Smooth muscle cell (in vitro differentiated cells): ENCODE measurements around the gene CSMD2. TPM values are rescaled to one million over a fixed set of nuclear protein-coding genes. Genes with fewer than 3 reads are reported as not detected.

Experiments
- DNase-seq: peaks from one replicate; lab custom pipeline; 2025; ENCODE audit not compliant: unreplicated experiment; lab: John Stamatoyannopoulos, UW
- H2AFZ ChIP-seq: fragments of 200-600 bp; sonication (generic); 2 replicates; pipeline ENCODE4 v1.6.0; 2016; ENCODE audit warnings: antibody characterized with exemption, low read depth, mild to moderate bottlenecking
- H3F3A ChIP-seq: fragments of 200-600 bp; sonication (generic); 2 replicates; pipeline ENCODE4 v1.6.0; 2017; ENCODE audit warnings: antibody characterized with exemption, low read depth
- H3K27ac ChIP-seq: fragments of 200-600 bp; sonication (generic); 2 replicates; pipeline ENCODE4 v1.5.1; 2016; ENCODE audit warnings: low read depth, mild to moderate bottlenecking
- H3K27me3 ChIP-seq: fragments of 200-600 bp; sonication (generic); 2 replicates; pipeline ENCODE4 v1.6.1; 2016; ENCODE audit warnings: low read depth, mild to moderate bottlenecking
- H3K36me3 ChIP-seq: fragments of 200-600 bp; sonication (generic); 2 replicates; pipeline ENCODE4 v1.5.1; 2016; ENCODE audit warnings: low read depth
- H3K4me1 ChIP-seq: fragments of 200-600 bp; sonication (generic); 2 replicates; pipeline ENCODE4 v1.5.1; 2016; ENCODE audit warnings: low read depth
- H3K4me2 ChIP-seq: fragments of 200-600 bp; sonication (generic); 2 replicates; pipeline ENCODE4 v1.6.0; 2016; ENCODE audit warnings: mild to moderate bottlenecking
- H3K4me3 ChIP-seq: fragments of 200-600 bp; sonication (generic); 2 replicates; pipeline ENCODE4 v1.5.1; 2016; ENCODE audit warnings: mild to moderate bottlenecking
- H3K79me2 ChIP-seq: fragments of 200-600 bp; sonication (generic); 2 replicates; pipeline ENCODE4 v1.6.0; 2016; ENCODE audit warnings: low read depth, mild to moderate bottlenecking
- H3K9ac ChIP-seq: fragments of 200-600 bp; sonication (generic); 2 replicates; pipeline ENCODE4 v1.6.0; 2016; ENCODE audit warnings: low read depth
- H3K9me3 ChIP-seq: fragments of 200-600 bp; sonication (generic); replicated peaks from 2 replicates; pipeline ENCODE4 v1.5.1; 2016; ENCODE audit warnings: low read depth
- H4K20me1 ChIP-seq: fragments of 200-600 bp; sonication (generic); 2 replicates; pipeline ENCODE4 v1.6.0; 2016; ENCODE audit warnings: low read depth
- WGBS: methylation state at CpG from one replicate; pipeline ENCODE4 v1.1.7; 2016; ENCODE audit warnings: low lambda C conversion rate; 5-methylcytosine and 5-hydroxymethylcytosine counted together
- polyA plus RNA-seq: library from polyadenylated mRNA; unstranded; fragments of >200 nt; fragmentation: Nextera tagmentation; extraction: Ambion mirVana; gene quantifications from 2 replicates; pipeline ENCODE4 v1.2.1, GENCODE V29; 2016
- total RNA-seq: library from RNA; depleted of rRNA; stranded (reverse); fragments of >200 nt; gene quantifications from 2 replicates; pipeline ENCODE4 v1.2.3, GENCODE V29; 2014
- TF ChIP-seq, protein P1 (sequence below): fragments of 200-600 bp; sonication (generic); IDR thresholded peaks from 2 replicates; pipeline ENCODE4 v1.5.1; 2017; ENCODE audit warnings: borderline replicate concordance, mild to moderate bottlenecking, antibody characterized with exemption; ENCODE audit not compliant: insufficient read depth, poor library complexity, severe bottlenecking

The CSMD2 gene
- total and polyA plus RNA-seq, 2 experiments from 2014 or later = 0.65 to 1.8 TPM

DNA sequence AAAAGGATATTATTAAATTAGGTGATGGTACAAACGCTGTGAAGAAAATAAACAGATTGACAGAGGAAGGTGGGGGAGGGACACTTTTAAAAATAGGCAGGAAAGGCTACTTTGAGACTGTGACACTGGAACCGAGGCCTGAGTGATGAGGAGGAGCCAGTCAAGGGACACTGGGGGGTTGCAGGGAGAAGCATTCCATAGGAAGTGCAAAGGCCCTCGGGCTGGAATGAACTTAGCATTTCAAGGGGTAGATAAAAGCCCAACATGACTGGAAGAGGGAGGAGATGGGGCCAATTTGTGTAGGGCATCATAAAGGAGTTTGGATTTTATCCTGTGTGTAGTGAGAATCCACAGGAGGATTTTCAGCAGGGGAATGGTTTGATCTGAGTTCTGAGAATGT lies 27.6 kb upstream of the CSMD2 start:
- Histone ChIP-seq H3K9me3 (no peaks in the 10 kb centered on the region), H3K27me3 (peaks cover 8% of the 10 kb centered on the region), H3F3A (no peaks in the 10 kb centered on the region), H2AFZ (no peak overlapping the region), H3K27ac (no peak overlapping the region), H3K9ac (no peak overlapping the region), H3K4me2 (no peak overlapping the region), H3K4me3 (no peak overlapping the region), H3K4me1 (no peaks in the 10 kb centered on the region), H4K20me1 (no peaks in the 10 kb centered on the region), H3K36me3 (no peaks in the 10 kb centered on the region), H3K79me2 (no peaks in the 10 kb centered on the region)
- WGBS = 19% methylated on average over 3 of the region's 3 CpGs
- TF ChIP-seq, protein P1, sequence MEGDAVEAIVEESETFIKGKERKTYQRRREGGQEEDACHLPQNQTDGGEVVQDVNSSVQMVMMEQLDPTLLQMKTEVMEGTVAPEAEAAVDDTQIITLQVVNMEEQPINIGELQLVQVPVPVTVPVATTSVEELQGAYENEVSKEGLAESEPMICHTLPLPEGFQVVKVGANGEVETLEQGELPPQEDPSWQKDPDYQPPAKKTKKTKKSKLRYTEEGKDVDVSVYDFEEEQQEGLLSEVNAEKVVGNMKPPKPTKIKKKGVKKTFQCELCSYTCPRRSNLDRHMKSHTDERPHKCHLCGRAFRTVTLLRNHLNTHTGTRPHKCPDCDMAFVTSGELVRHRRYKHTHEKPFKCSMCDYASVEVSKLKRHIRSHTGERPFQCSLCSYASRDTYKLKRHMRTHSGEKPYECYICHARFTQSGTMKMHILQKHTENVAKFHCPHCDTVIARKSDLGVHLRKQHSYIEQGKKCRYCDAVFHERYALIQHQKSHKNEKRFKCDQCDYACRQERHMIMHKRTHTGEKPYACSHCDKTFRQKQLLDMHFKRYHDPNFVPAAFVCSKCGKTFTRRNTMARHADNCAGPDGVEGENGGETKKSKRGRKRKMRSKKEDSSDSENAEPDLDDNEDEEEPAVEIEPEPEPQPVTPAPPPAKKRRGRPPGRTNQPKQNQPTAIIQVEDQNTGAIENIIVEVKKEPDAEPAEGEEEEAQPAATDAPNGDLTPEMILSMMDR = no peak
- DNase-seq = no peak

DNA sequence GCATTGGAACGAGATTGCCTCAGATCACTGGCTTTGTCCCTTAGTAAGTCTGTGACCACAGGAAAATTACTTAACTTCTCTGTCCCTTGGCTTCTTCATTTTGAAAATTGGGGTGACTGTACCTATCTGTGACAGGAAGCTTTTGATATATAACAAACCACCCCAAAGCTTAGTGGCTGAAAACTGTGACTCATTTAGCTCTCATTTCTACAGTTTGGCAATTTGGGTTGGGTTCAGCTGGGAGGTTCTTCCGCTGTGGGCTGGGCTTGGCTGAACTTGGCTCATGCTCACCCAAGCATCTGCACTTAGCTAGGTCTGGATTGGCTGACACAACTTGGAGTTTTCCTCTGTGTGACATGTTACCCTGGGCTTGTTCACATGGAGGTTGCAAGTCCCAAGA lies 25.7 kb upstream of the CSMD2 start:
- no peak overlapping the region for H3K4me3 ChIP-seq

DNA sequence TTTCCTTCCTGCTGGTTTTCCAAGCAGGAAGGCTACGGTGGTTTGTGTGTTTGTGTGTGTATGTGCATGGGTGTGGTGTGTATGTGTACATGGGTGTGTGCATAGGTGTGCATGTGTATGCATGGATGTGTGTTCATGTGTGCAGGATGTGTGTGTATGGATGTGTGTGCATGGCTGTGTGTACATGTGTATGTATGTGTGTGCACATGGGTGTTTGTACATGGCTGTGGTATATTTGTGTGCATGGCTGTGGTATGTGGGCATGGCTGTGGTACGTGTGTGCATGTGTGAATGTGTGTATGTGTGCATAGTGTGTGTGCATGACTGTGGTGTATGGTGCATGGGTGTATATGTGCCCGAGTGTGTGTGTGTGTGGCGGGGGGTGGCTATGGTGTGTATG lies 24.0 kb upstream of the CSMD2 start:
- no peaks in the 10 kb centered on the region for H3F3A ChIP-seq
- TF ChIP-seq, protein P1 = no peak
- WGBS = 69% methylated on average over 4 of the region's 4 CpGs
- no peaks in the 10 kb centered on the region for H3K79me2 ChIP-seq
- H4K20me1 ChIP-seq = no peaks in the 10 kb centered on the region
- H3K9me3 ChIP-seq = no peaks in the 10 kb centered on the region
- peaks cover 15% of the 10 kb centered on the region for H3K27me3 ChIP-seq
- no peak overlapping the region for H2AFZ ChIP-seq
- DNase-seq = no peak
- no peak overlapping the region for H3K4me2 ChIP-seq
- no peaks in the 10 kb centered on the region for H3K4me1 ChIP-seq
- H3K9ac ChIP-seq = no peak overlapping the region
- no peaks in the 10 kb centered on the region for H3K36me3 ChIP-seq
- no peak overlapping the region for H3K27ac ChIP-seq
- H3K4me3 ChIP-seq = no peak overlapping the region

More for the DNA sequence above, 25.7 kb upstream of the CSMD2 start:
- H3K4me1 ChIP-seq = no peaks in the 10 kb centered on the region
- H3K36me3 ChIP-seq = no peaks in the 10 kb centered on the region
- no peaks in the 10 kb centered on the region for H3K79me2 ChIP-seq
- H2AFZ ChIP-seq = no peak overlapping the region
- WGBS = 94% methylated on average over 2 of the region's 2 CpGs
- DNase-seq = no peak
- TF ChIP-seq, protein P1 = no peak
- H4K20me1 ChIP-seq = no peaks in the 10 kb centered on the region
- peaks cover 8% of the 10 kb centered on the region for H3K27me3 ChIP-seq
- no peak overlapping the region for H3K27ac ChIP-seq
- no peak overlapping the region for H3K4me2 ChIP-seq
- no peak overlapping the region for H3K9ac ChIP-seq
- H3K9me3 ChIP-seq = no peaks in the 10 kb centered on the region
- H3F3A ChIP-seq = no peaks in the 10 kb centered on the region

DNA sequence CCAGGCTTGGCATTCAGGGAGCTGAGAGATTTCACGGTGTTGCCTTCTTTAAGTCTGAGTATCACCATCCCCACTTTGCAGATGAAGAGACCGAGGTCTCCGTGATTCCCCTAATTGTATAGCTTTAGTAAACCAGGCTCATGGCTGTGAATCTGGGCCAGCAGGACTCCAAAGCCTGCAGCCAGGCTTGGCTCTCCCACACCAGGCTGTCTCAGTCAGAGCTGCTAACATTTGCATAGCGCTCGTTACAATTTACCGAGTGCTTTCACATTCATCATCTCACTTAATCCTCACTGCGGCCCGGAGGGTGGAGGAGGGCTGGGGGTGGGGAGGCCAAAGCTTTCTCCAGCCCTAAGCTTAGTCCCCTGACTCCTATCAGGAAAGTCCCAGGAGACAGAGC lies 23.4 kb upstream of the CSMD2 start:
- Histone ChIP-seq H3K9ac (no peak overlapping the region), H3K36me3 (no peaks in the 10 kb centered on the region), H4K20me1 (no peaks in the 10 kb centered on the region), H3K27me3 (peaks cover 18% of the 10 kb centered on the region), H3K4me3 (no peak overlapping the region), H3K4me1 (no peaks in the 10 kb centered on the region), H3K4me2 (no peak overlapping the region), H2AFZ (no peak overlapping the region), H3K79me2 (no peaks in the 10 kb centered on the region), H3K9me3 (no peaks in the 10 kb centered on the region), H3F3A (no peaks in the 10 kb centered on the region), H3K27ac (no peak overlapping the region)
- DNase-seq = no peak
- TF ChIP-seq, protein P1 = no peak
- 5% methylated on average over 8 of the region's 8 CpGs for WGBS
